GM11168 (cell line): ENCODE data around the gene NCAPD3.
"Not testable (repeated sequence)": the region's sequence is repeated elsewhere in the genome, so short reads cannot be mapped to it uniquely, and the experiment has no call there.

Source experiments
- in situ Hi-C: fragments of 300-500 bp; cut with MboI; formaldehyde crosslinking; loops from one replicate; pipeline ENCODE4 v1.12.0; 2022; ENCODE audit warnings: low sequenced_read_pairs; ENCODE audit not compliant: unreplicated experiment

NCAPD3 gene

GRCh38 chr11:134223836-134224709, at the start of gene NCAPD3, which contains the start of gene VPS26B:
Gene NCAPD3, minus strand, starts transcription at chr11:134223967. Its CDS starts 41 bp downstream, at chr11:134223926.
Gene VPS26B, plus strand, starts transcription at chr11:134224671. Its CDS starts 452 bp downstream, at chr11:134225123.
- in situ Hi-C loops = no loop called here

- in situ Hi-C loops = no loop called here
Measured at GRCh38 chr11:134273317-134273712, 49.5 kb upstream of the NCAPD3 start.

GRCh38 chr11:134272381-134273316, 48.9 kb upstream of the NCAPD3 start:
- in situ Hi-C loops = no loop called here

GRCh38 chr11:134271978-134272377, 48.2 kb upstream of the NCAPD3 start:
- in situ Hi-C loops = no loop called here

GRCh38 chr11:134270250-134270714, 46.5 kb upstream of the NCAPD3 start:
- in situ Hi-C loops = no loop called here

- in situ Hi-C loops = no loop called here
Measured at GRCh38 chr11:134267966-134268365, 44.2 kb upstream of the NCAPD3 start.

GRCh38 chr11:134267461-134267860, 43.7 kb upstream of the NCAPD3 start:
- in situ Hi-C loops = no loop called here

- in situ Hi-C loops = no loop called here
Measured at GRCh38 chr11:134266841-134267251, 43.1 kb upstream of the NCAPD3 start.

GRCh38 chr11:134266440-134266839, 42.7 kb upstream of the NCAPD3 start:
- in situ Hi-C loops = no loop called here

- in situ Hi-C loops = no loop called here
Measured at GRCh38 chr11:134264966-134265764, 41.4 kb upstream of the NCAPD3 start.

GRCh38 chr11:134261626-134262488, 38.1 kb upstream of the NCAPD3 start:
- in situ Hi-C loops = no loop called here

GRCh38 chr11:134260983-134261382, 37.2 kb upstream of the NCAPD3 start:
- in situ Hi-C loops = no loop called here

- in situ Hi-C loops = no loop called here
Measured at GRCh38 chr11:134260503-134260902, 36.7 kb upstream of the NCAPD3 start.

- in situ Hi-C loops = no loop called here
Measured at GRCh38 chr11:134258577-134258976, 34.8 kb upstream of the NCAPD3 start.

- in situ Hi-C loops = no loop called here
Measured at GRCh38 chr11:134257101-134257500, 33.3 kb upstream of the NCAPD3 start.

- in situ Hi-C loops = not testable (repeated sequence)
Measured at GRCh38 chr11:134255184-134255561, 31.4 kb upstream of the NCAPD3 start.

GRCh38 chr11:134254433-134255183, 30.8 kb upstream of the NCAPD3 start:
- in situ Hi-C loops = no loop called here
